ENCODE results near the gene CD209. TPM values are rescaled to one million over a fixed set of nuclear protein-coding genes. Genes with fewer than 3 reads are reported as not detected.

The CD209 gene
- total RNA-seq, 4 donors from 2014 or later = 4.0 to 13.1 (median 8.4) TPM

GRCh38 chr19:7703332-7703731, 44.0 kb downstream of the CD209 start:
- 64% methylated on average over 8 of the region's 8 CpGs for WGBS
- Histone ChIP-seq H3K27me3 (peaks cover 0 to 66% (median 3%) of the 10 kb centered on the region in 4 donors), H3K9me3 (no peaks in the 10 kb centered on the region), H3K36me3 (no peaks in the 10 kb centered on the region), H3K4me3 (no peak overlapping the region), H3K4me1 (no peaks in the 10 kb centered on the region), H3K27ac (replicated peaks in 1 of 4) (no peak overlapping the region)
- TF ChIP-seq EP300 (IDR thresholded peaks at IDR 0.05) = no peak
- TF ChIP-seq POLR2A (IDR thresholded peaks at IDR 0.05; ENCODE audit: low read depth) = no peak
- TF ChIP-seq CTCF (IDR thresholded peaks at IDR 0.05) = no peak
- no peak for TF ChIP-seq POLR2AphosphoS5 (IDR thresholded peaks at IDR 0.05)
- intact Hi-C loops (cut with DNase I) = no loop called here
- no peak for DNase-seq (ENCODE audit: extremely low spot score)

- WGBS = 53% methylated on average over 17 of the region's 20 CpGs
- H3K4me3 ChIP-seq = no peak within 1 kb of the TSS
- no peak within 1 kb of the TSS for H3K27ac ChIP-seq (replicated peaks in 1 of 4)
- no peak for DNase-seq (ENCODE audit: extremely low spot score)
- no peaks in the 10 kb centered on the region for H3K36me3 ChIP-seq
- H3K9me3 ChIP-seq = no peaks in the 10 kb centered on the region
- H3K4me1 ChIP-seq = no peaks in the 10 kb centered on the region
- TF ChIP-seq CTCF (IDR thresholded peaks at IDR 0.05) = no peak
- no peak for TF ChIP-seq EP300 (IDR thresholded peaks at IDR 0.05)
- TF ChIP-seq POLR2AphosphoS5 (IDR thresholded peaks at IDR 0.05) = no peak
- TF ChIP-seq POLR2A (IDR thresholded peaks at IDR 0.05; ENCODE audit: low read depth) = no peak
- peaks cover 0 to 81% (median 12%) of the 10 kb centered on the region in 4 donors for H3K27me3 ChIP-seq
- intact Hi-C loops (cut with DNase I) = no loop called here
Observed at GRCh38 chr19:7701654-7702457, 45.5 kb downstream of the CD209 start, which contains the start of gene FCER2. Gene FCER2, minus strand, starts transcription at chr19:7702131. Its CDS starts 2,371 bp downstream, at chr19:7699760.

GRCh38 chr19:7701049-7701653, 46.2 kb downstream of the CD209 start:
- H3K36me3 ChIP-seq = no peaks in the 10 kb centered on the region

More at GRCh38 chr19:7701049-7701653, 46.2 kb downstream of the CD209 start:
- intact Hi-C loops (cut with DNase I) = no loop called here
- WGBS = 90% methylated on average over 11 of the region's 12 CpGs
- no peak for DNase-seq (ENCODE audit: extremely low spot score)
- Histone ChIP-seq H3K4me3 (no peak overlapping the region), H3K9me3 (no peaks in the 10 kb centered on the region), H3K27me3 (peaks cover 0 to 88% (median 12%) of the 10 kb centered on the region in 4 donors), H3K27ac (replicated peaks in 1 of 4) (no peak overlapping the region), H3K4me1 (no peaks in the 10 kb centered on the region)
- TF ChIP-seq POLR2A (IDR thresholded peaks at IDR 0.05; ENCODE audit: low read depth) (no peak), CTCF (IDR thresholded peaks at IDR 0.05) (no peak), EP300 (IDR thresholded peaks at IDR 0.05) (no peak), POLR2AphosphoS5 (IDR thresholded peaks at IDR 0.05) (no peak)
